K562 (cell line): Measurements from ENCODE around the gene PEAR1. TPM values are rescaled to one million over a fixed set of nuclear protein-coding genes. Genes with fewer than 3 reads are reported as not detected.

ENCODE experiments used
- REST ChIP-seq, 2 experiments: fragments of 450-650 bp; formaldehyde crosslinking in 1 of 2; IDR thresholded peaks; 2 replicates each; pipeline versions ENCODE4 v1.4.0 to v1.6.1; 2014 to 2020; ENCODE audit warnings: mild to moderate bottlenecking in 2 of 2, borderline replicate concordance in 1 of 2, low read depth in 1 of 2
- UBTF ChIP-seq, 2 experiments: IDR thresholded peaks; 2 replicates each; pipeline ENCODE4 v1.6.1; 2012; ENCODE audit warnings: improper control_type of control experiment in 2 of 2, low read depth in 2 of 2, low read length in 2 of 2, borderline replicate concordance in 1 of 2
- polyA plus RNA-seq, 8 experiments: library from polyadenylated mRNA; depleted of rRNA in 4 of 8; stranded (reverse) in 5 of 8; unstranded in 3 of 8; fragments of >200 nt; fragmentation: Nextera tagmentation in 2 of 8; fragmentation: Illumina TruSeq in 1 of 8; extraction: Ambion mirVana in 2 of 8; extraction: Trizol in 1 of 8; gene quantifications; 2 replicates each; pipeline versions ENCODE4 v1.2.1 to v1.2.3, GENCODE V29; 2011 to 2014; ENCODE audit warnings: inconsistent platforms in 1 of 8, missing spikeins in 1 of 8
- total RNA-seq, 7 experiments: library from RNA; depleted of rRNA in 6 of 7; stranded (reverse); fragments of >200 nt in 6 of 7; fragmentation: Illumina TruSeq in 2 of 7; extraction: Trizol in 2 of 7; gene quantifications; 2 replicates each; pipeline versions ENCODE4 v1.2.1 to v1.2.3, GENCODE V29; 2011 to 2021; ENCODE audit warnings: low replicate concordance in 1 of 7

PEAR1 gene
- total and polyA plus RNA-seq, 9 of the 15 experiments (the other 6 are each of a cell fraction or from before 2014, with no cell fraction given): 0.87 to 13.9 (median 6.1) TPM

- TF ChIP-seq REST (IDR thresholded peaks at IDR 0.05; ENCODE audit: borderline replicate concordance) (peak; percentile 87), REST (CRISPR knock-in tag; IDR thresholded peaks at IDR 0.05; ENCODE audit: low read depth) (0 out of 2 replicates have a peak, but pooled peaks have one; percentile 16), UBTF (IDR thresholded peaks at IDR 0.05; ENCODE audit: borderline replicate concordance in 1 of 2, low read depth in 2 of 2, low read length in 2 of 2) (peak in 1 of 2 experiments; percentile 19; a peak in 1 of 4 replicates)
These were observed 33.3 kb upstream of the PEAR1 start (continued) for GRCh38 chr1:156860113-156860627.
